ENCODE results near the gene PDE9A.
A peak's percentile ranks its signal among the peaks of the same experiment; 100 is the strongest.
"Not testable (repeated sequence)": the region's sequence is repeated elsewhere in the genome, so short reads cannot be mapped to it uniquely, and the experiment has no call there.

PDE9A gene

DNA sequence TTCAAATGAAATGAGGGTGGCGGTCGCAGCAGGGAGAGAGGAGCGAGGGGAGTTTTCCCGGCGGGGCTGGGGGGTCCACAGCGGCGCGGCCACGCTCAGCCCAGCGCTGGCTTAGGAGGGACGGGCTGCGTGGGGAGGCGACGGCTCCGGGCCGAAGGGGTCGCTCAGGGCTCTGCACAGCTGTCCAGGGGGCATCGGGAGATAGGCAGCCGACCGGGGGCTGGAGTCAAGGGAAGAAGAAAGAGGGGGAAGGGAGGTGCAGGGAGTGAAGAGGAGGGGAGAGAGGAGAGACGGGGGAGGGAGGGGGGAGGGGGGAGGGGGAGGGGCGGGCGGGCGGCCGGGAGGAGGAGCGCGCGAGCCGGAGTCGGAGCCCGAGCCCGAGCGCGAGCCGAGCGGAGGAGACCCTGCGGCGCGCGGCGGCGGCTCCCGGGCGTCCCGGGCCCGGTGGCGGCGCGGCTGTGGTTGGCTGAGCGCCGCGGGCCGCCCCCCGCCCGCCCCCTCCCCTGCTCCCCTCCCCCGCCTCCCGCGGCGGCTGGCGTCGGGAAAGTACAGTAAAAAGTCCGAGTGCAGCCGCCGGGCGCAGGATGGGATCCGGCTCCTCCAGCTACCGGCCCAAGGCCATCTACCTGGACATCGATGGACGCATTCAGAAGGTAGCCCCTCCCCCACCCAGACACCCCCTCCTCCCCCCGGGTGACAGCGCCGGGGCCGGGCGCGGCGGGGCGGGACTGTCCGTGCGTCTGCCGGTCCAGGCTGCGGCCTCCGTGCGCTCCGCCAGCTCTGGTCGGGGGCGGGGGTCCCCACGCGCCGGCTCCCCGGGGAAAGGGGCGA is at the start of gene PDE9A:
Gene PDE9A, plus strand, starts transcription at position 391 of the 831 bp plus-strand sequence. Its CDS starts 194 bp downstream, at position 585.
- peak within 1 kb of the TSS; percentile 71 for H3K4me3 ChIP-seq (ENCODE audit: low read depth, low read length)
- peak within 1 kb of the TSS; percentile 60 for H3K9ac ChIP-seq (ENCODE audit: low read depth, low read length)
- H3K36me3 ChIP-seq (ENCODE audit: control insufficient read depth, insufficient read depth, low read length), result no peaks in the 10 kb centered on the region
- H3K27me3 ChIP-seq (ENCODE audit: control insufficient read depth, insufficient read depth, low read length), result no peaks in the 10 kb centered on the region
- no peaks in the 10 kb centered on the region for H3K9me3 ChIP-seq (ENCODE audit: control insufficient read depth, insufficient read depth, low read length)
- peaks cover 19% of the 10 kb centered on the region for H3K4me1 ChIP-seq (ENCODE audit: control insufficient read depth, insufficient read depth, low read length)

DNA sequence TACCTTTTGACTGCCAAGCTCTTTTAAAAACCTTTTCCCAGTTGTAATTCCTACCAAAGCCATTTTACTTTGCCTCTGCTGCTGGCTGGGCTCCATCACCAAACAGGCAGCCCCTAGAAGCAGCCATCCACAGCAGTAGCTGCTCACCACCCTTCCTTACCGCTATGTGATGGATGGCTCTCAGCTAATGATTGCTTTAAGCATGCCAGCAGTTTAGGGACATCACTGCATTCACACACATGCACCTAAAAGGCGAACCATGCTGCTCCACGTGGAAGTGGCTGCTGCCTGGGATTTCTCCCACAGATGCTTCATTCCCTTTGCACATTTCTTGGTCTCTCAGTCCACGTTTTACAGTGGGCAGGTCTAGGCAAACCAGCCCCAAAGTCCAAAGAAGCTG is 46.3 kb upstream of the PDE9A start:
- Histone ChIP-seq H3K4me1 (ENCODE audit: control insufficient read depth, insufficient read depth, low read length) (no peaks in the 10 kb centered on the region), H3K36me3 (ENCODE audit: control insufficient read depth, insufficient read depth, low read length) (no peaks in the 10 kb centered on the region), H3K9me3 (ENCODE audit: control insufficient read depth, insufficient read depth, low read length) (peaks cover 3% of the 10 kb centered on the region), H3K27me3 (ENCODE audit: control insufficient read depth, insufficient read depth, low read length) (no peaks in the 10 kb centered on the region), H3K4me3 (ENCODE audit: low read depth, low read length) (no peak overlapping the region), H3K9ac (ENCODE audit: low read depth, low read length) (no peak overlapping the region)

DNA sequence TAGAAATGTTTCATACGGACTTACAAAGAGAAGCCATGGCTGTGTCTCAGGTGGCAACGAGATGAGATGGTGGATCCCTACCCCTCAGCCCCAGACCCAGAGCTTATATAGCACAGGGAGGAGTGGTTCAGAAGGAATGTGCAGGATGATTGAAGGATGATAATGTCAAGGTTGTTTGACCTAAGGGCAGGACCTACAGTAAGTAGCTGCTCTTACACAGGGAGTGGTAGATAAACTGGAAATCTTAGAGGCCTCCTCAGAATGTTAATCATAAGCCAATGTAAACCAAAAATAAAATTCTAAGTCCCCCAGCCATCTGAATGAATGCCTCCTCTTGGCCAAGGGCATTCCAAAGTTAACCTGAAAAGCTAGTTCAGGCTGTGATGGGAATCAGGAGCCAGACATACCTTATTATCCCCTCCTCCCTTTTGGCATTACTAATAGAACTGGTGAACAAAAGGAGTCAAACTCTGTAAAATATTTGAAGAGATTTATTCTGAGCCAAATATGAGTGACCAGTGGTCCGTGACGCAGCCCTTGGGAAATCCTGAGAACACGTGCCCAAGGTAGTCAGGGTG is 45.8 kb upstream of the PDE9A start:
- H3K27me3 ChIP-seq (ENCODE audit: control insufficient read depth, insufficient read depth, low read length), result no peaks in the 10 kb centered on the region
- no peak overlapping the region for H3K9ac ChIP-seq (ENCODE audit: low read depth, low read length)
- no peaks in the 10 kb centered on the region for H3K4me1 ChIP-seq (ENCODE audit: control insufficient read depth, insufficient read depth, low read length)
- no peak overlapping the region for H3K4me3 ChIP-seq (ENCODE audit: low read depth, low read length)
- no peaks in the 10 kb centered on the region for H3K36me3 ChIP-seq (ENCODE audit: control insufficient read depth, insufficient read depth, low read length)
- peaks cover 3% of the 10 kb centered on the region for H3K9me3 ChIP-seq (ENCODE audit: control insufficient read depth, insufficient read depth, low read length)

- no peaks in the 10 kb centered on the region for H3K36me3 ChIP-seq (ENCODE audit: control insufficient read depth, insufficient read depth, low read length)
- H3K27me3 ChIP-seq (ENCODE audit: control insufficient read depth, insufficient read depth, low read length), result no peaks in the 10 kb centered on the region
- no peak overlapping the region for H3K9ac ChIP-seq (ENCODE audit: low read depth, low read length)
- H3K4me3 ChIP-seq (ENCODE audit: low read depth, low read length), result no peak overlapping the region
- no peaks in the 10 kb centered on the region for H3K4me1 ChIP-seq (ENCODE audit: control insufficient read depth, insufficient read depth, low read length)
- peaks cover 3% of the 10 kb centered on the region for H3K9me3 ChIP-seq (ENCODE audit: control insufficient read depth, insufficient read depth, low read length)
Measured at GRCh38 chr21:42608446-42608845, 45.0 kb upstream of the PDE9A start.

DNA sequence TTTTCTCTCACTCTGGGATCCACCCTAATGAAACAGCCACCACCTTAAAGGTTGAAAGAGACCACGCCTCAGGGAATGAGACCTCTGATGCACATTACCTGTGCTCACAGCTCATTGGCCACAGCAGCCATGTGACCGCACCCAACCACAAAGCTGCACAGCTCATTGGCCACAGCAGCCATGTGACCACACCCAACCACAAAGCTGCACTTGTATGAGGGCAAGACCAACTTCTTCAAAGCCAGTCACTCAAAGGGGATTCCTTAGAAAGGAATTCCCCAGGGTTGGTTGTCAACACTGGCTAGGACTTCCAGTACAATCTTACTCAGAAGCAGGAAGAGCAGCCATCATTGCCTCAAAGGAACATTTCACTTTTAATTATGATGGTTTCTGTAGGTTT is 43.6 kb upstream of the PDE9A start:
- H3K36me3 ChIP-seq (ENCODE audit: control insufficient read depth, insufficient read depth, low read length), result no peaks in the 10 kb centered on the region
- H3K9me3 ChIP-seq (ENCODE audit: control insufficient read depth, insufficient read depth, low read length), result no peaks in the 10 kb centered on the region
- H3K27me3 ChIP-seq (ENCODE audit: control insufficient read depth, insufficient read depth, low read length), result no peaks in the 10 kb centered on the region
- H3K4me3 ChIP-seq (ENCODE audit: low read depth, low read length), result no peak overlapping the region
- H3K4me1 ChIP-seq (ENCODE audit: control insufficient read depth, insufficient read depth, low read length), result no peaks in the 10 kb centered on the region
- H3K9ac ChIP-seq (ENCODE audit: low read depth, low read length), result no peak overlapping the region

- no peaks in the 10 kb centered on the region for H3K4me1 ChIP-seq (ENCODE audit: control insufficient read depth, insufficient read depth, low read length)
- no peaks in the 10 kb centered on the region for H3K36me3 ChIP-seq (ENCODE audit: control insufficient read depth, insufficient read depth, low read length)
- H3K4me3 ChIP-seq (ENCODE audit: low read depth, low read length), result no peak overlapping the region
- H3K9ac ChIP-seq (ENCODE audit: low read depth, low read length), result no peak overlapping the region
- no peaks in the 10 kb centered on the region for H3K27me3 ChIP-seq (ENCODE audit: control insufficient read depth, insufficient read depth, low read length)
- no peaks in the 10 kb centered on the region for H3K9me3 ChIP-seq (ENCODE audit: control insufficient read depth, insufficient read depth, low read length)
Measured at GRCh38 chr21:42611852-42612251, 41.6 kb upstream of the PDE9A start.

DNA sequence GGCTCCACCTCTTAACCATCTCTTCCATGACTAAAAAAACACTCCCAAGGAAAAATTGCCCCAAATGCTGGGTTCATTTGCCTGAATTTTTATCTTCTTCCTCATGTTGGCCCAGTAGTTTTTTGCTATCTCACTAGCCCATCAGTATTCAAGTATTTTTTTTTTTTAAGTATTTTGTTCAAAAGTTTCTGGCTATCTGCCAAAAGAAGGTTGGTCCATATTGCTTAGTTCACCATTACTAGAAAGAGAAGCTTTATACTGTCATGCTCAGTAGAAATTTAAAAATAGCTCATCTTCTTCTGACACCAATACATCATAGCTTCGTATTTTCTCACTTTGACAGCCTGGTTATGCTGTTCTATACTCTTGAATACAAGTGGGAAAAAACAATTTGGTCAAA is 41.0 kb upstream of the PDE9A start:
- Histone ChIP-seq H3K9me3 (ENCODE audit: control insufficient read depth, insufficient read depth, low read length) (no peaks in the 10 kb centered on the region), H3K36me3 (ENCODE audit: control insufficient read depth, insufficient read depth, low read length) (no peaks in the 10 kb centered on the region), H3K4me3 (ENCODE audit: low read depth, low read length) (no peak overlapping the region), H3K27me3 (ENCODE audit: control insufficient read depth, insufficient read depth, low read length) (no peaks in the 10 kb centered on the region), H3K4me1 (ENCODE audit: control insufficient read depth, insufficient read depth, low read length) (no peaks in the 10 kb centered on the region), H3K9ac (ENCODE audit: low read depth, low read length) (no peak overlapping the region)

DNA sequence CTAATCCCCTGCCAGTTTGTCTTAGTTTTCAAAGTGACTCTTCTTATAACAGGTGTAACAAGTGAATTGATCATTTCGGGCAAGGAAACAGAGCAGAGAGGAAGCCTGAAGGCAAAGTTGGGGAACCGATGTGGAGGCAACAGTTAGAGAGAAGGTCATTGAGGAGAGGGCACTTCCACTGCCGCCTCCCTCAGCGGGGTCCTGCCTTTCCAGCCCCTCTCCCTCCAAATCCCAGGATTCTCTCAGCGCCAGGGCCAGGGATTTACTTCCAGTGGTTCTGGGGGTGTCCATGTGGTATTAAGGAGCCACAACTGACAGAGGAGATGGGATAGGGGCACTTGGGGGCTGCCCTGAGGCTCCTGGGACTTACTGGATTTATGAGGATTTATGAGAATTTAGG is 39.7 kb upstream of the PDE9A start:
- Histone ChIP-seq H3K4me3 (ENCODE audit: low read depth, low read length) (no peak overlapping the region), H3K36me3 (ENCODE audit: control insufficient read depth, insufficient read depth, low read length) (no peaks in the 10 kb centered on the region), H3K9me3 (ENCODE audit: control insufficient read depth, insufficient read depth, low read length) (no peaks in the 10 kb centered on the region), H3K9ac (ENCODE audit: low read depth, low read length) (no peak overlapping the region), H3K27me3 (ENCODE audit: control insufficient read depth, insufficient read depth, low read length) (no peaks in the 10 kb centered on the region), H3K4me1 (ENCODE audit: control insufficient read depth, insufficient read depth, low read length) (no peaks in the 10 kb centered on the region)

DNA sequence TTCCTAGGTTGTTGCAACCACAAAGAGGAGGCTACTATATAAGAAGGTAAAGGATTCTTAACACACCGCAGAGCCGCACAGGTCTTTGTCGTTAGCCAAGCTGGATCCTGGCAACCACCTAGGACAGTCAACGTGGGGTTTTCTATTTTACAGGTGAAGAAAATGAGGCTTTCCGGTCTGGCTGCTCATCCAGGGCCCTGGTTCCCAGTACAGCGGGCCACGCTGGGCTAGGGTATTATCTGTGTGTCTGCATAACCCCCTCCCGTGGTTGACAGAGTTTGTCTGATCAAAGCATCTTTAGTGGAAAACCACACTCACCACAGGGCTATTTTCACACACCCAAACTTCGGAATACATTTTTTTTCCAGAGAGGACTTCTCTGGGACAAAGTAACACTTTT is 39.0 kb upstream of the PDE9A start:
- Histone ChIP-seq H3K9me3 (ENCODE audit: control insufficient read depth, insufficient read depth, low read length) (no peaks in the 10 kb centered on the region), H3K9ac (ENCODE audit: low read depth, low read length) (no peak overlapping the region), H3K4me3 (ENCODE audit: low read depth, low read length) (no peak overlapping the region)

GRCh38 chr21:42614811-42615351 is 38.5 kb upstream of the PDE9A start:
- Histone ChIP-seq H3K4me1 (ENCODE audit: control insufficient read depth, insufficient read depth, low read length) (no peaks in the 10 kb centered on the region), H3K4me3 (ENCODE audit: low read depth, low read length) (no peak overlapping the region), H3K9ac (ENCODE audit: low read depth, low read length) (no peak overlapping the region), H3K27me3 (ENCODE audit: control insufficient read depth, insufficient read depth, low read length) (no peaks in the 10 kb centered on the region), H3K9me3 (ENCODE audit: control insufficient read depth, insufficient read depth, low read length) (no peaks in the 10 kb centered on the region), H3K36me3 (ENCODE audit: control insufficient read depth, insufficient read depth, low read length) (no peaks in the 10 kb centered on the region)

More for the DNA sequence above, 39.0 kb upstream of the PDE9A start:
- H3K36me3 ChIP-seq (ENCODE audit: control insufficient read depth, insufficient read depth, low read length), result no peaks in the 10 kb centered on the region
- no peaks in the 10 kb centered on the region for H3K27me3 ChIP-seq (ENCODE audit: control insufficient read depth, insufficient read depth, low read length)
- H3K4me1 ChIP-seq (ENCODE audit: control insufficient read depth, insufficient read depth, low read length), result no peaks in the 10 kb centered on the region

DNA sequence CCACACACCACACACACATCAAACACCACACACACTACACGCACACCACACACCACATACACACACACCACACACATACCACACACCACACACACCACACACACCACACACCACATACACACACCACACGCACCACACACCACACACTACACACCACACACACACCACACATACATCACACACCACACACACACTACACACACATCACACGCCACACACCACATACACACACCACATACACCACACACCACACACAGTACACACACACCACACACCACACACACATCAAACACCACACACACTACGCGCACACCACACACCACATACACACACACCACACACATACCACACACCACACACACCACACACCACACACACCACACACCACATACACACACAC is 38.0 kb upstream of the PDE9A start:
- H3K4me1 ChIP-seq (ENCODE audit: control insufficient read depth, insufficient read depth, low read length); H3K4me3 ChIP-seq (ENCODE audit: low read depth, low read length); H3K9me3 ChIP-seq (ENCODE audit: control insufficient read depth, insufficient read depth, low read length); H3K36me3 ChIP-seq (ENCODE audit: control insufficient read depth, insufficient read depth, low read length); H3K9ac ChIP-seq (ENCODE audit: low read depth, low read length); H3K27me3 ChIP-seq (ENCODE audit: control insufficient read depth, insufficient read depth, low read length): not testable (repeated sequence)

DNA sequence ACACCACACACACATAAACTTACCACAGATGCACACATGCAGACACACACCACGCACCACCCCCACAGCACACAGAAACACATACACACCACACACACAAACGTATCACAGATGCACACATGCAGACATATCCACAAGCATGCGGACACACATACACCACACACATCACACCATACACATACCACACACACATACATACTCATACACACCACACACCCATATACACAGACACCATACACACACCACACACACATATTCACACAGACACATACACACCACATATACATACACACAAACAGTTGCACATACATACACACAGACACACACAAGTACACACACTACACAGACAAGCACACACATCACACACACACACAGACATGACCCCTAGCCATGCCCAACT is 37.5 kb upstream of the PDE9A start:
- Histone ChIP-seq H3K9ac (ENCODE audit: low read depth, low read length) (no peak overlapping the region), H3K4me3 (ENCODE audit: low read depth, low read length) (no peak overlapping the region), H3K27me3 (ENCODE audit: control insufficient read depth, insufficient read depth, low read length) (no peaks in the 10 kb centered on the region), H3K9me3 (ENCODE audit: control insufficient read depth, insufficient read depth, low read length) (no peaks in the 10 kb centered on the region), H3K36me3 (ENCODE audit: control insufficient read depth, insufficient read depth, low read length) (no peaks in the 10 kb centered on the region), H3K4me1 (ENCODE audit: control insufficient read depth, insufficient read depth, low read length) (no peaks in the 10 kb centered on the region)
